ENCODE measurements around the gene METAP1. TPM values are rescaled to one million over a fixed set of nuclear protein-coding genes. Genes with fewer than 3 reads are reported as not detected.
A peak's percentile ranks its signal among the peaks of the same experiment; 100 is the strongest.
"Not testable (repeated sequence)": the region's sequence is repeated elsewhere in the genome, so short reads cannot be mapped to it uniquely, and the experiment has no call there.

Gene METAP1
- total RNA-seq, result 67.4 TPM
- long read RNA-seq, transcript METAP1-201 (11 exons, 2,791 nt), result major isoform, 63 of 74 reads
- long read RNA-seq, partial matches to known transcripts, result 1 of 74 reads
- long read RNA-seq, other reads (novel, unspliced or antisense), result 10 of 74 reads

- intact Hi-C loops (cut with DNase I), result loop anchor here (1.0 to 5.0 kb wide), 4 partner anchors 61 to 733 kb away; partner anchors contain the start of genes EIF4E and RAP1GDS1
- DNase-seq (ENCODE audit: missing footprints) (peak; percentile 97), ATAC-seq (peak; percentile 96)
Observed at GRCh38 chr4:98995183-98996055, at the start of gene METAP1. Gene METAP1, plus strand, starts transcription at chr4:98995721. Its CDS starts 33 bp downstream, at chr4:98995754.

GRCh38 chr4:98946359-98946758 lies 49.2 kb upstream of the METAP1 start:
- DNase-seq (ENCODE audit: missing footprints) (no peak), ATAC-seq (no peak)
- intact Hi-C loops (cut with DNase I), result no loop called here

- ATAC-seq, result no peak
- DNase-seq (ENCODE audit: missing footprints), result no peak
- intact Hi-C loops (cut with DNase I), result no loop called here
Observed at GRCh38 chr4:98950925-98951324, 44.6 kb upstream of the METAP1 start.

- intact Hi-C loops (cut with DNase I), result no loop called here
- DNase-seq (ENCODE audit: missing footprints) (no peak), ATAC-seq (no peak)
Observed at GRCh38 chr4:98951710-98952109, 43.8 kb upstream of the METAP1 start.

- intact Hi-C loops (cut with DNase I), result no loop called here
- DNase-seq (ENCODE audit: missing footprints) (no peak), ATAC-seq (no peak)
Observed at GRCh38 chr4:98955229-98955628, 40.3 kb upstream of the METAP1 start.

GRCh38 chr4:98958065-98958464 lies 37.5 kb upstream of the METAP1 start:
- ATAC-seq, result no peak
- intact Hi-C loops (cut with DNase I), result no loop called here
- no peak for DNase-seq (ENCODE audit: missing footprints)

GRCh38 chr4:98959411-98959810 lies 36.1 kb upstream of the METAP1 start:
- no peak for DNase-seq (ENCODE audit: missing footprints)

GRCh38 chr4:98961770-98962169 lies 33.8 kb upstream of the METAP1 start:
- intact Hi-C loops (cut with DNase I), result no loop called here

More at GRCh38 chr4:98959411-98959810, 36.1 kb upstream of the METAP1 start:
- intact Hi-C loops (cut with DNase I), result no loop called here
- no peak for ATAC-seq

GRCh38 chr4:98963538-98964433 lies 31.7 kb upstream of the METAP1 start:
- intact Hi-C loops (cut with DNase I), result no loop called here
- DNase-seq (ENCODE audit: missing footprints) (no peak), ATAC-seq (no peak)

More at GRCh38 chr4:98961770-98962169, 33.8 kb upstream of the METAP1 start:
- ATAC-seq, result no peak
- DNase-seq (ENCODE audit: missing footprints), result no peak

- intact Hi-C loops (cut with DNase I), result no loop called here
- ATAC-seq (no peak), DNase-seq (ENCODE audit: missing footprints) (no peak)
Observed at GRCh38 chr4:98966926-98967325, 28.6 kb upstream of the METAP1 start.

GRCh38 chr4:98967786-98968329 lies 27.7 kb upstream of the METAP1 start:
- intact Hi-C loops (cut with DNase I), result no loop called here
- no peak for DNase-seq (ENCODE audit: missing footprints)
- ATAC-seq, result no peak

GRCh38 chr4:98969878-98970785 lies 25.4 kb upstream of the METAP1 start:
- ATAC-seq (no peak), DNase-seq (ENCODE audit: missing footprints) (no peak)
- intact Hi-C loops (cut with DNase I), result no loop called here

GRCh38 chr4:98976716-98977115 lies 18.8 kb upstream of the METAP1 start:
- ATAC-seq, result no peak
- no peak for DNase-seq (ENCODE audit: missing footprints)
- intact Hi-C loops (cut with DNase I), result no loop called here

GRCh38 chr4:98977557-98977956 lies 18.0 kb upstream of the METAP1 start:
- intact Hi-C loops (cut with DNase I), result no loop called here
- DNase-seq (ENCODE audit: missing footprints) (no peak), ATAC-seq (no peak)

- no peak for ATAC-seq
- no peak for DNase-seq (ENCODE audit: missing footprints)
- intact Hi-C loops (cut with DNase I), result no loop called here
Observed at GRCh38 chr4:98987720-98988119, 7.8 kb upstream of the METAP1 start.

- intact Hi-C loops (cut with DNase I); DNase-seq (ENCODE audit: missing footprints); ATAC-seq: not testable (repeated sequence)
Observed at GRCh38 chr4:98992835-98993234, 2.7 kb upstream of the METAP1 start.

GRCh38 chr4:98993419-98994071 lies 2.0 kb upstream of the METAP1 start:
- intact Hi-C loops (cut with DNase I), result loop anchor here (2.0 kb wide), 1 partner anchor 65 kb away; the partner anchor contains the start of gene EIF4E
- DNase-seq (ENCODE audit: missing footprints) (no peak), ATAC-seq (no peak)

Data from Right ventricle myocardium inferior (tissue), 1 donor.